Tibial artery (tissue), 4 donors: Measurements from ENCODE around the gene SCN1A.

Source experiments
- DNase-seq, 2 donors: peaks; one replicate each; pipeline ENCODE4 v3.0.0-alpha.2; 2019
- H3K27ac ChIP-seq, 2 donors: fragments of 200-600 bp; sonication (generic) in 1 of 2; 1 replicate in 1 of 2; 2 replicates in 1 of 2; pipeline ENCODE4 v1.5.1; 2018 to 2019; ENCODE audit warnings: mild to moderate bottlenecking in 1 of 2
- H3K27me3 ChIP-seq, 2 donors: fragments of 200-600 bp; sonication (generic) in 1 of 2; one replicate each; pipeline versions ENCODE4 v1.5.1 to v1.6.0; 2016 to 2019
- H3K36me3 ChIP-seq, 3 donors: fragments of 200-600 bp; sonication (generic) in 2 of 3; one replicate each; pipeline ENCODE4 v1.5.1; 2016 to 2019; ENCODE audit warnings: mild to moderate bottlenecking in 2 of 3
- H3K4me1 ChIP-seq, 4 donors: fragments of 200-600 bp; sonication (generic) in 2 of 4; 1 replicate in 3 of 4; 2 replicates in 1 of 4; pipeline ENCODE4 v1.5.1; 2016 to 2019
- H3K4me3 ChIP-seq, 2 donors: fragments of 200-600 bp; sonication (generic) in 1 of 2; 1 replicate in 1 of 2; 2 replicates in 1 of 2; pipeline ENCODE4 v1.5.1; 2018 to 2019; ENCODE audit warnings: mild to moderate bottlenecking in 2 of 2
- H3K9me3 ChIP-seq, 3 donors: fragments of 200-600 bp; sonication (generic) in 1 of 3; one replicate each; pipeline ENCODE4 v1.5.1; 2016 to 2019
- intact Hi-C: fragments of 100-400 bp; cut with DNase I; formaldehyde crosslinking; loops from one replicate; pipeline ENCODE4 v1.15.0; 2023; ENCODE audit warnings: low total_unique reads
- TF ChIP-seq, protein P1 (sequence below), 2 experiments: fragments of 200-600 bp in 1 of 2; fragments of 450-650 bp in 1 of 2; IDR thresholded peaks; one replicate each; pipeline ENCODE4 v1.5.1; 2017 to 2019; ENCODE audit warnings: antibody characterized with exemption in 2 of 2, mild to moderate bottlenecking in 1 of 2, moderate library complexity in 1 of 2

SCN1A gene

DNA sequence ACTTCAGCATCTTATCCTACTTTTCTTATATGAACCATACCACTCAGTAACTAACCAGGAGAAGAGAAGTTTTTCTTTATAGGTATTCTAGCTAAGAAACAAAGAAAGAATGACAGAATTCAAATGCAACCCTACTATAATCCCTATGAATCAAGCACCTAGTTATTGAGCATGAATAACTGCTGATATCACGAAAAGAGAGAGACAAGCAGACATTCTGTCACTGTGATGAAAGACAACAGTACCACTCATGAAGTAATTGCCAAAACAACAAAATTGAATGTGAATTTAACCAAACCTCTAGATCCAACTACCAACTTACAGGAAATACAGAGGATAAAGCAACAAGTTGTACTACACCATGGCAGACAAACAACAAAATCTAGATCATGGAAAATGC, 189.6 kb downstream of the SCN1A start:
- TF ChIP-seq, protein P1, sequence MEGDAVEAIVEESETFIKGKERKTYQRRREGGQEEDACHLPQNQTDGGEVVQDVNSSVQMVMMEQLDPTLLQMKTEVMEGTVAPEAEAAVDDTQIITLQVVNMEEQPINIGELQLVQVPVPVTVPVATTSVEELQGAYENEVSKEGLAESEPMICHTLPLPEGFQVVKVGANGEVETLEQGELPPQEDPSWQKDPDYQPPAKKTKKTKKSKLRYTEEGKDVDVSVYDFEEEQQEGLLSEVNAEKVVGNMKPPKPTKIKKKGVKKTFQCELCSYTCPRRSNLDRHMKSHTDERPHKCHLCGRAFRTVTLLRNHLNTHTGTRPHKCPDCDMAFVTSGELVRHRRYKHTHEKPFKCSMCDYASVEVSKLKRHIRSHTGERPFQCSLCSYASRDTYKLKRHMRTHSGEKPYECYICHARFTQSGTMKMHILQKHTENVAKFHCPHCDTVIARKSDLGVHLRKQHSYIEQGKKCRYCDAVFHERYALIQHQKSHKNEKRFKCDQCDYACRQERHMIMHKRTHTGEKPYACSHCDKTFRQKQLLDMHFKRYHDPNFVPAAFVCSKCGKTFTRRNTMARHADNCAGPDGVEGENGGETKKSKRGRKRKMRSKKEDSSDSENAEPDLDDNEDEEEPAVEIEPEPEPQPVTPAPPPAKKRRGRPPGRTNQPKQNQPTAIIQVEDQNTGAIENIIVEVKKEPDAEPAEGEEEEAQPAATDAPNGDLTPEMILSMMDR (IDR thresholded peaks at IDR 0.05), result no peak
- Histone ChIP-seq H3K27me3 (no peaks in the 10 kb centered on the region), H3K27ac (no peak overlapping the region), H3K9me3 (no peaks in the 10 kb centered on the region), H3K4me3 (no peak overlapping the region), H3K36me3 (peaks cover 35 to 50% (median 42%) of the 10 kb centered on the region in 3 donors), H3K4me1 (no peaks in the 10 kb centered on the region)
- DNase-seq, result no peak
- intact Hi-C loops, result no loop called here
